Central memory CD8-positive, alpha-beta T cell (primary cell): ENCODE results near the gene TSEN34.
"Not testable (repeated sequence)": the region's sequence is repeated elsewhere in the genome, so short reads cannot be mapped to it uniquely, and the experiment has no call there.

Experiments
- ATAC-seq: fragments of 150-1000 bp; cut with Tn5 transposase; replicated peaks from 2 replicates; pipeline ENCODE4 v1.10.0; 2022; ENCODE audit warnings: mild to moderate bottlenecking, moderate FRiP score, moderate number of reproducible peaks; ENCODE audit not compliant: poor library complexity, severe bottlenecking; ENCODE audit errors: extremely low read depth
- DNase-seq, 2 donors: peaks; one replicate each; pipeline ENCODE4 v3.0.0; 2021; ENCODE audit warnings: low spot score in 2 of 2
- H3K27ac Mint-ChIP-seq: one replicate; pipeline ENCODE4 v1.8.0; 2022; ENCODE audit warnings: low read depth, mild to moderate bottlenecking, moderate library complexity, mixed read lengths
- H3K27me3 Mint-ChIP-seq: one replicate; pipeline ENCODE4 v1.8.0; 2022; ENCODE audit warnings: mixed read lengths
- H3K36me3 Mint-ChIP-seq: one replicate; pipeline ENCODE4 v1.8.0; 2022; ENCODE audit warnings: mild to moderate bottlenecking, moderate library complexity, mixed read lengths; ENCODE audit not compliant: insufficient read depth
- H3K4me1 Mint-ChIP-seq: one replicate; pipeline ENCODE4 v1.8.0; 2022; ENCODE audit warnings: mixed read lengths
- H3K4me3 Mint-ChIP-seq: one replicate; pipeline ENCODE4 v1.8.0; 2022; ENCODE audit warnings: mild to moderate bottlenecking, moderate library complexity, mixed read lengths
- H3K9me3 Mint-ChIP-seq: one replicate; pipeline ENCODE4 v1.8.0; 2022; ENCODE audit warnings: mixed read lengths

TSEN34 gene

GRCh38 chr19:54168174-54168917, 22.8 kb upstream of the TSEN34 start:
- Mint-ChIP-seq H3K9me3 (no peaks in the 10 kb centered on the region), H3K4me3 (peak overlapping the region; percentile 34), H3K4me1 (peaks cover 14% of the 10 kb centered on the region), H3K27me3 (no peaks in the 10 kb centered on the region), H3K36me3 (peaks cover 4% of the 10 kb centered on the region), H3K27ac (no peak overlapping the region)
- DNase-seq, result peak; percentile 76 to 93
- peak; percentile 81 for ATAC-seq

DNA sequence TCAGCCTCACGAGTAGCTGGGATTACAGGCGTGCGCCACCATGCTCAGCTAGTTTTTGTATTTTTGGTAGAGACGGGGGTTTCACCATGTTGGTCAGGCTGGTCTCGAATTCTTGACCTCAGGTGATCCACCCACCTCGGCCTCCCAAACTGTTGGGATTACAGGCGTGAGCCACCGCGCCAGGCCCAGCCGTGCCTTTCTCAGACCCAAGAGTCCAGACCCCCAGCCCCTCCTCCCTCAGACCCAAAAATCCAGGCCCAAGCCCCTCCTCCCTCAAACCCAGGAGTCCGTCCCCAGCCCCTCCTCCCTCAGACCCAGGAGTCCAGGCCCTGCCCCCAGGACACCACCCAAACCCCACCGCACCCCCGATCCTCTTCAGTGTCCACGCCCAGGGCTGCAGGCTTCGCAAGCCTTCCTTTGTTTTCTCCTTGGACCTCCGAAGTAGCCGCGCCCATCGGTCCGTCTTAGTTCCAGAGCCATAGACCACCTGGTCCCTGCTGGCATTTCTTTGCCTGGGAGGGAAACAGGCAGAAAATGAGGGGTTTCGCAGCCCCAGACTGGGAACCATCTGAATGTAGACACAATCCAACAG, 21.9 kb upstream of the TSEN34 start:
- H3K4me1 Mint-ChIP-seq, result peaks cover 11% of the 10 kb centered on the region
- no peak for ATAC-seq
- H3K27ac Mint-ChIP-seq, result no peak overlapping the region
- peaks cover 4% of the 10 kb centered on the region for H3K36me3 Mint-ChIP-seq
- H3K4me3 Mint-ChIP-seq, result no peak overlapping the region
- H3K27me3 Mint-ChIP-seq, result no peaks in the 10 kb centered on the region
- H3K9me3 Mint-ChIP-seq, result no peaks in the 10 kb centered on the region
- no peak for DNase-seq

DNA sequence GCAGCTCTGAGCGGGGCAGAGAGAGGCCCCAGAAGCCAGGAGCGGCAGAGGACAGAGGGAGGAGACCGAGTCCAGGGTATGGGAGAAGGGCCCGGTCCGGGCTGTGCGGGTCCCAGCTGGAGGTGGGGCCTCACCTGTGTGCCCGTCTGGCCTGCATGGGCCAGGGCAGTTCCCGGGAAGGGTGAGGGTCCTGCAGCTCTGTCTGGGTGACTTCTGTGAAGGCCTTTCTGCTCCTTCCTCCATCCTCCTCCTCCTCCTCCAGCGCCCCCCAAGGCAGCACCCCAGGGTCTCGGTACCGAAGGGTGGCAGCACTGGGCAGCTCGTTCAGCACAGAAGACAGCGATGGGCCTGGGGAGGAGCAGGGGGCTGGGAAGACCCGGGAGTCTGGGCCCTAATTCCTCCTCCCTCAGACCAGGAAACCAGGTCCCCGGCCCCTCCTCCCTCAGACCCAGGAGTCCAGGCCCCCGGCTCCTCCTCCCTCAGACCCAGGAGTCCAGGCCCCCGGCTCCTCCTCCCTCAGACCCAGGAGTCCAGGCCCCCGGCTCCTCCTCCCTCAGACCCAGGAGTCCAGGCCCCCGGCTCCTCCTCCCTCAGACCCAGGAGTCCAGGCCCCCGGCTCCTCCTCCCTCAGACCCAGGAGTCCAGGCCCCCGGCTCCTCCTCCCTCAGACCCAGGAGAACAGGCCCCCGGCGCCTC, 19.2 kb upstream of the TSEN34 start:
- DNase-seq, H3K9me3 Mint-ChIP-seq, H3K4me1 Mint-ChIP-seq, H3K27me3 Mint-ChIP-seq, H3K27ac Mint-ChIP-seq, H3K4me3 Mint-ChIP-seq, ATAC-seq, H3K36me3 Mint-ChIP-seq: not testable (repeated sequence)

DNA sequence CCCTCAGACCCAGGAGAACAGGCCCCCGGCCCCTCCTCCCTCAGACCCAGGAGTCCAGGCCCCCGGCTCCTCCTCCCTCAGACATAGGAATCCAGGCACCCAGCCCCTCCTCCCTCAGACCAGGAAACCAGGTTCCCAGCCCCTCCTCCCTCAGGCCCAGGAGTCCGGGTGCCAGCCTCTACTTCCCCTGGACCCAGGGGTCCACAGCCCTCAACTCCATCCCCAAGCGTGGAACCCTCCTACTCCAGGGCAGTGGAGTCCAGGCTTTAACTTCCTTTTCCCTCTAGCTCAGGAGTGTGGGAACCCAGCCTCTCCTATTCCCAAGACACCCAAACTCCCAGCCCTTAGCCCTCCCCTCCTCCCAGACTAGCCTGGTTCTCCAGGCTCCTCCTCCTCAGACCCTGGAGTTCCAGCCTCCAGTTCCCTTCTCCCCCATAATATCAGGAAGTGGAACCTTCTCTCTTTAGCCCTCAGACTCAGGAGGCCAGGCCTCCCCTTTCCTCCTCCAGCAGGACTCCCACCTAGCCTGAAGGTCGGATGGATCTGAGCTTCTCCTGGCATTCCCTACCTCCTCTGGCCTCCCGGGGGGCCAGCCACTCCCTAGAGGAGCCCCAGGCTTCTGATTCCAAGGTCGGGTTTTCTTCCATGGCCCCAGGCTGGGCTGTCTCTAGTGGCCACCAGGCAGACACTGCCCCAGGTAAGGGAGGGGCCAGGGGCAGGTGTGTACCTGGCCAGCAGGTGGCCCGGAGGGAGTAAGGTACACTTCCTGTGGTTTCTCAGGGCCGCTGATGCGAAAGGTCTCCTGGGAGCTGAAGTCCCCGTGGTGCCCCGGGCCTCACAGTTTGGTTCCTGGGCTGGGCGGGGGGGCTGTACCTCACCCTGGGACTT, 18.4 kb upstream of the TSEN34 start, which contains the start of gene TMC4:
TMC4 (minus strand) TSS at position 690 of the 888 bp plus-strand sequence; CDS start at position 647, 43 bp downstream.
- no peaks in the 10 kb centered on the region for H3K27me3 Mint-ChIP-seq
- DNase-seq (no peak), ATAC-seq (no peak)
- H3K4me3 Mint-ChIP-seq, result no peak within 1 kb of the TSS
- no peaks in the 10 kb centered on the region for H3K36me3 Mint-ChIP-seq
- H3K4me1 Mint-ChIP-seq, result peaks cover 5% of the 10 kb centered on the region
- H3K27ac Mint-ChIP-seq, result no peak within 1 kb of the TSS
- no peaks in the 10 kb centered on the region for H3K9me3 Mint-ChIP-seq

GRCh38 chr19:54173359-54173699, 17.8 kb upstream of the TSEN34 start:
- no peak for ATAC-seq

DNA sequence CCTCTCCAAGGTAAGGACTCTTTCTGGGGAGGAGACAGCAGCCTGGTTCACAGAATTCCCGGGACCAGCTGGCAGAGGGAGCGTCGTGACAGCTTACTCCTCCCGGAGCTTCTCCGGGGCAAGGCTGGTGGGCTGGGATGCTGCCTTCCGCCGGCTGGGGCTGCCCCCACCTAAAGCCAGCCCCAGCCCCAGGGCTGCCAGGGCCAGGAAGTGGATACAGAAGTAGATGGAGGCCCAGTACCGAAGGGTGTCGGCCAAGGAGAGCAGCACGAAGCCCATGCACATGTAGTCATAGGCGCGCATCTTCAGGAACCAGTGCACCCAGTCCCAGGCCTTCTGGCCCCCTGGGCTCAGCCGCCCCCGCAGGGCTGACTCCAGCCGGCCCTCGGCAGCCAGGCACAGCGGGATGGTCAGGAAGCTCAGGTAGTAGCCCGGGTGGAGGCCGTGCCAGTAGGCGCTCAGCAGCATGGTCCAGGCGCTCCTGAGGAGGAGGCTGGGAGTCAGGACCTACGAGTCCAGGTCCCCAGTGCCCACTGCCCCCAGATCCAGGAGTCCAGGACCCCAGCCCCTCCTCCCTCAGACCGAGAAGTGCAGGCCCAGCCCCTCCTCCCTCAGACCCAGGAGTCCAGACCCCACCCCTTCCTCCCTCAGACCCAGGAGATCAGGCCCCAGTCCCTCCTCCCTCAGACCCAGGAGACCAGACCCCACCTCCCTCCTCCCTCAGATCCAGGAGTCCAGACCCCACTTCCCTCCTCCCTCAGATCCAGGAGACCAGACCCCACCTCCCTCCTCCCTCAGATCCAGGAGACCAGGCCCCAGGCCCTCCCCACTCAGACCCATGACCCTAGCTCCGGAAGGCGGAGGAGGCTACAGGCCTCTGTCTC, 16.9 kb upstream of the TSEN34 start:
- Mint-ChIP-seq H3K4me3 (no peak overlapping the region), H3K27ac (no peak overlapping the region), H3K27me3 (no peaks in the 10 kb centered on the region), H3K4me1 (no peaks in the 10 kb centered on the region), H3K36me3 (peaks cover 2% of the 10 kb centered on the region), H3K9me3 (no peaks in the 10 kb centered on the region)
- DNase-seq (no peak), ATAC-seq (no peak)

More at GRCh38 chr19:54173359-54173699, 17.8 kb upstream of the TSEN34 start:
- H3K36me3 Mint-ChIP-seq, result peaks cover 2% of the 10 kb centered on the region
- no peaks in the 10 kb centered on the region for H3K27me3 Mint-ChIP-seq
- no peak overlapping the region for H3K27ac Mint-ChIP-seq
- H3K9me3 Mint-ChIP-seq, result no peaks in the 10 kb centered on the region
- H3K4me3 Mint-ChIP-seq, result no peak overlapping the region
- H3K4me1 Mint-ChIP-seq, result peaks cover under 1% of the 10 kb centered on the region
- no peak for DNase-seq

DNA sequence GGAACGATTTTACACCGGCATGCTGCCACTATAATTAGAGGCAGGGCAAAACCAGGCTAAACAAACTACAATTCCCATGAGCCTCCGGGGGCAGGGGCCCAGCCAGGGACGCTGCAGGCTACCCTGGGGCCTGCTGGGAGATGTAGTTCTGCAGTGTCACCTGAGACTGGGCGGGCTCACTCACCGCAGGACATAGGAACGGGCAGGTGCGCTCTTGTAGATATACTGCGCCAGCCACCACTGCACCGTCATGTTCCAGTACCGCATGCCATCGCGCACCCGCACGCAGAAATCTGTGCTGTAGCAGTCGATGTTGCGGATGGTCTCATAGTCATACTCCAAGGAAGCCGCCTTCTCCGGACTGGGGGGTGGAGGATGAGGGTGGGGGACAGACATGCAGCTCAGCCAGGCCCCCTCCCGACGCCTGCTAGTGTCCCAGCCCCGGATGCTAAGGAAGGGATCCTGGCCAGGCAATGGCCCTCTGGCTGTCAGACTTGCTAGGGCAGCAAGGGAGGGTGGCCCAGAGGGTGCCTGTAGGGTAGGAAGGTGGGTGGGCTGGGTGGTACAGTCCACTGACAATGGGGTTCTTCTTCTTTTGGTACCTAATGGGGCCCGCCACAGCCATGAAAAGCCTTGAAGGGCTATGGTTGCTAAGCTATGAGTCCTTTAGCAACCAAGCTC, 12.4 kb upstream of the TSEN34 start:
- Mint-ChIP-seq H3K27me3 (no peaks in the 10 kb centered on the region), H3K4me1 (no peaks in the 10 kb centered on the region), H3K36me3 (peaks cover 5% of the 10 kb centered on the region), H3K9me3 (no peaks in the 10 kb centered on the region), H3K27ac (no peak overlapping the region), H3K4me3 (no peak overlapping the region)
- DNase-seq (no peak), ATAC-seq (peak; percentile 70)

DNA sequence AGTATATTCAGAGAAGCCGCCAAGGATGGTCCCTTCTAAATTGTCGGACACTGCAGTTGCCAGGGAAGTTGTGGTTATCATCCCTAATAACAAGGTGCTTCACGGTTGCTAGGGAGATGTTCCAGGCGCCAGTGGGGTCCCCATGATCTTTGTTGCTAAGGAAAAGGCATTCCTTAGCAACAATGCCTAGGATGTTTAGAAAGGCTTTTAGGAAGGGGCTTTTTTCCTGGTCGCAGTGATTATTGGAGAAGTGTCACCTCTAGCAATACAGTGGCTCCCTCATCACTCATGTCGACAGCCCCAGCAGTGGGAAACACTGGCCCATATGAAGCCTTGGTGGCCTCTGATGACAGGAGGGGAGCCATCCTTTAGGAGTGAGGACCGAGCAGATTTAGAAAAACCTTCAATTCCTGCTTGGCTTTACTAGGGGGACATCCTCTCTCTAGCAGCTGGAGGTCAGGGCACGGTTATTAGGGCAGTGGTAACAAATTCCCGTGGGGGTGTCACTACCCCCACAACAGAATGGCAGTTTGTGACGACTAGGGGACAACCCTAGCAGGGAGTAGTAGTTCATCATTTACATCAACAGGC, 11.8 kb upstream of the TSEN34 start:
- ATAC-seq (no peak), DNase-seq (no peak)
- Mint-ChIP-seq H3K4me1 (no peaks in the 10 kb centered on the region), H3K36me3 (peaks cover 5% of the 10 kb centered on the region), H3K27me3 (no peaks in the 10 kb centered on the region), H3K27ac (no peak overlapping the region), H3K4me3 (no peak overlapping the region), H3K9me3 (no peaks in the 10 kb centered on the region)

- Mint-ChIP-seq H3K4me1 (no peaks in the 10 kb centered on the region), H3K36me3 (peaks cover 5% of the 10 kb centered on the region), H3K4me3 (no peak overlapping the region), H3K9me3 (no peaks in the 10 kb centered on the region), H3K27me3 (no peaks in the 10 kb centered on the region), H3K27ac (no peak overlapping the region)
- no peak for DNase-seq
- ATAC-seq, result no peak
Measured at GRCh38 chr19:54179921-54180461, 11.1 kb upstream of the TSEN34 start.

DNA sequence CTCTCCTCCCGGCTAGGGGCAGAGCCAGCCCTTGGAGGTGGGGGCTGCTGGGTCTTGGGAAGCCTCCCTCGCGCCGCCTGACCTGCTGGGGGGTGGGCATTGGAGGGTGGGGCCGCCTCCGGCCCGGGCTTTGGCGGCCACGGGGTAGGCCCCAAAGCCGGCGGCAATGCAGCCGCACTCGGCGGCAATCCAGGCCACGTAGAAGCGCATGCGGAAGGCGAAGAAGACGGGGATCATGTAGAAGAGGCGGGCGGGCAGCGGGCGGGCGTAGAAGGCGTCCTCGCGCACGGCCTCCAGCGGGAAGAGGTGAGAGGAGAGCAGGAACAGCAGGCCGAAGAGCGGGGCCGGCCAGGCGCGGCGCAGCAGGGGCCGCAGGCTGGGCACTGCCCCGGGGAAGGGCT, 10.4 kb upstream of the TSEN34 start:
- no peaks in the 10 kb centered on the region for H3K27me3 Mint-ChIP-seq
- DNase-seq, result no peak
- H3K9me3 Mint-ChIP-seq, result no peaks in the 10 kb centered on the region
- ATAC-seq, result no peak
- H3K4me1 Mint-ChIP-seq, result no peaks in the 10 kb centered on the region
- H3K36me3 Mint-ChIP-seq, result peaks cover 5% of the 10 kb centered on the region
- H3K4me3 Mint-ChIP-seq, result no peak overlapping the region
- no peak overlapping the region for H3K27ac Mint-ChIP-seq

DNA sequence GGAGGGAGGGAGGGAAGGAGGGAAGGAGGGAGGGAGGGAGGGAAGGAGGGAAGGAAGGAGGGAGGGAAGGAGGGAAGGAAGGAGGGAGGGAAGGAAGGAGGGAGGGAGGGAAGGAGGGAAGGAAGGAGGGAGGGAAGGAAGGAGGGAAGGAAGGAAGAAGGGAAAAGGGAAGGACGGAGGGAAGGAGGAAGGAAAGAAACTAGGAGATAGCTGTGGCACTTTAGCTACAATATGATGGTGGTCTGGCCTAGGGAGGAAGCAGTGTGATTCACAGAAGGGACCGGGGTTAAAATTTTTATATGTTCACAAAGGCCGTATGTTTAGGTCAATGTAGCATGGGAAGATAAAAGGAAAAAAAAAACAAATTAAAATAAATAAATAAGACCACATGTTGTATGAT, 9.2 kb upstream of the TSEN34 start:
- not testable (repeated sequence) for H3K36me3 Mint-ChIP-seq, ATAC-seq, H3K4me1 Mint-ChIP-seq, H3K4me3 Mint-ChIP-seq, DNase-seq, H3K9me3 Mint-ChIP-seq, H3K27ac Mint-ChIP-seq, H3K27me3 Mint-ChIP-seq
